Measurements from ENCODE around the gene KYAT1.

The KYAT1 gene

DNA sequence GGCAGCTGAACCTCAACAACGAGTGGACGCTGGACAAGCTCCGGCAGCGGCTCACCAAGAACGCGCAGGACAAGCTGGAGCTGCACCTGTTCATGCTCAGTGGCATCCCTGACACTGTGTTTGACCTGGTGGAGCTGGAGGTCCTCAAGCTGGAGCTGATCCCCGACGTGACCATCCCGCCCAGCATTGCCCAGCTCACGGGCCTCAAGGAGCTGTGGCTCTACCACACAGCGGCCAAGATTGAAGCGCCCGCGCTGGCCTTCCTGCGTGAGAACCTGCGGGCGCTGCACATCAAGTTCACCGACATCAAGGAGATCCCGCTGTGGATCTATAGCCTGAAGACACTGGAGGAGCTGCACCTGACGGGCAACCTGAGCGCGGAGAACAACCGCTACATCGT, 26.6 kb upstream of the KYAT1 start:
- TF ChIP-seq, protein P1, sequence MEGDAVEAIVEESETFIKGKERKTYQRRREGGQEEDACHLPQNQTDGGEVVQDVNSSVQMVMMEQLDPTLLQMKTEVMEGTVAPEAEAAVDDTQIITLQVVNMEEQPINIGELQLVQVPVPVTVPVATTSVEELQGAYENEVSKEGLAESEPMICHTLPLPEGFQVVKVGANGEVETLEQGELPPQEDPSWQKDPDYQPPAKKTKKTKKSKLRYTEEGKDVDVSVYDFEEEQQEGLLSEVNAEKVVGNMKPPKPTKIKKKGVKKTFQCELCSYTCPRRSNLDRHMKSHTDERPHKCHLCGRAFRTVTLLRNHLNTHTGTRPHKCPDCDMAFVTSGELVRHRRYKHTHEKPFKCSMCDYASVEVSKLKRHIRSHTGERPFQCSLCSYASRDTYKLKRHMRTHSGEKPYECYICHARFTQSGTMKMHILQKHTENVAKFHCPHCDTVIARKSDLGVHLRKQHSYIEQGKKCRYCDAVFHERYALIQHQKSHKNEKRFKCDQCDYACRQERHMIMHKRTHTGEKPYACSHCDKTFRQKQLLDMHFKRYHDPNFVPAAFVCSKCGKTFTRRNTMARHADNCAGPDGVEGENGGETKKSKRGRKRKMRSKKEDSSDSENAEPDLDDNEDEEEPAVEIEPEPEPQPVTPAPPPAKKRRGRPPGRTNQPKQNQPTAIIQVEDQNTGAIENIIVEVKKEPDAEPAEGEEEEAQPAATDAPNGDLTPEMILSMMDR (IDR thresholded peaks at IDR 0.05; ENCODE audit: extremely low read depth, insufficient read depth, missing control alignments) = no peak
- in situ Hi-C loops (cut with MboI; ENCODE audit: low pct_unique_long_range_greater_than_20kb, low sequenced_read_pairs, unreplicated experiment) = no loop called here
- no peak for DNase-seq (ENCODE audit: low spot score)

DNA sequence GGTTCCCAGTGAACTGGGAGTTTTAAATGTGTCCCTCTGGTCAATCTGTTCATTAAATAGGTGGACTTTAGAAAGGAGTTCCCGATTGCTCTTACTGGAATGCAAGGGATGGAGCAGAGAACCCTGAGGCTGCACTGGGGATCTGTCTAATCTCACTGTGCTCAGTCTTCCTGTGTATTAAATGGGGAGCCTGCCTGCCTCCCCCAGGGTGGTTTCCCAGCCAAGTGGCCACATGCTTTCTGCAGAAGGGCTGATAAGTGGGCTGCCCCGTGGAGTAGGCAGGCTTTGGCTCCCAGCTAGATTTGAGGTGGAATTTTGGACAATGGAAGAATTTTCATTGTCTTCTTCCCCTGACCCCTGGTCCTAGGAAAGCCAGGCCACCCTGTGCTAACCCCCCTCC, 25.0 kb upstream of the KYAT1 start:
- TF ChIP-seq, protein P1 (IDR thresholded peaks at IDR 0.05; ENCODE audit: extremely low read depth, insufficient read depth, missing control alignments) = no peak
- DNase-seq (ENCODE audit: low spot score) = no peak
- in situ Hi-C loops (cut with MboI; ENCODE audit: low pct_unique_long_range_greater_than_20kb, low sequenced_read_pairs, unreplicated experiment) = no loop called here

DNA sequence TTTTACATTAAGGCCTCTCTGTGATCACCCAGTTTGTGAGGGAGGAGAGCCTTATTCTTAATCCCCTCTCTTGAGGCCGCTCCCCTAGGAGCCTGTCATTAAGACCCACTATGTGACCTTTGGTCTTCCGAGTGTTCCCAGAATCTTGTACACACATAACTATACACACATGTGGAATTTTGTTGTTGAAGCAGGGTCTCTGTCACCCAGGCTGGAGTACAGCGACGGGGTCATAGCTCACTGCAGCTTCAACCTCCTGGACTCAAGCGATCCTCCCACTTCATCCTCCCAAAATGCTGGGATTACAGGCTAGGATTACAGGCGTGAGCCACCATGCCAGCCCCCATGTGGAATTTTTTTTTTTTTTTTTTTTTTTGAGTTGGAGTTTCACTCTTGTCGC, 24.2 kb upstream of the KYAT1 start:
- no peak for DNase-seq (ENCODE audit: low spot score)
- in situ Hi-C loops (cut with MboI; ENCODE audit: low pct_unique_long_range_greater_than_20kb, low sequenced_read_pairs, unreplicated experiment) = no loop called here
- TF ChIP-seq, protein P1 (IDR thresholded peaks at IDR 0.05; ENCODE audit: extremely low read depth, insufficient read depth, missing control alignments) = no peak

DNA sequence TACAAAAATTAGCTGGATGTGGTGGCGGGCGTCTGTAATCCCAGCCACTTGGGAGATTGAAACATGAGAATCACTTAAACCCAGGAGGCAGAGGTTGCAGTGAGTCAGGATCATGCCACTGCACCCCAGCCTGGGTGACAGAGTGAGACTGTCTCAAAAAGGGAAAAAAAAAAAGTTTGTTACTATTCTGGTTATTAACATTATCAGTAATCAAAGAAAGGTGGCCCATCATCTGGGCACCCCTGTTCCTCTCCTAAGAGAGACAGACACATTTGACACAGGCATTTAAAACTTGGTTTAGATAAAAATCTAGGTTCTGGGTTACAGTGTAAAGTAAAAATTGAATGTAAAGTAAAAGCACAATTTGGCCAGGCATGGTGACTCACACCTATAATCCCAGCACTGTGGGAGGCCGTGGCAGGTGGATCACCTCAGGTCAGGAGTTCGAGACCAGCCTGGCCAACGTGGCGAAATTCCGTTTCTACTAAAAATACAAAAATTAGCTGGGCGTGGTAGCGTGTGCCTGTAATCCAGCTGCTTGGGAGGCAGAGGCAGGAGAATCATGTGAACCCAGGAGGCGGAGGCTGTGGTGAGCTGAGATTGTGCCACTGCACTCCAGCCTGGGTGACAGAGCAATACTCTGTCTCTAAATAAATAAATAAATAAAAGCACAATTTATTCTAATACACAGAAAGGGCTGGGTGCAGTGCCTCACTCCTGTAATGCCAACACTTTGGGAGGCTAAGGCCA, 22.3 kb upstream of the KYAT1 start:
- TF ChIP-seq, protein P1 (IDR thresholded peaks at IDR 0.05; ENCODE audit: extremely low read depth, insufficient read depth, missing control alignments) = no peak
- in situ Hi-C loops (cut with MboI; ENCODE audit: low pct_unique_long_range_greater_than_20kb, low sequenced_read_pairs, unreplicated experiment) = no loop called here
- no peak for DNase-seq (ENCODE audit: low spot score)

DNA sequence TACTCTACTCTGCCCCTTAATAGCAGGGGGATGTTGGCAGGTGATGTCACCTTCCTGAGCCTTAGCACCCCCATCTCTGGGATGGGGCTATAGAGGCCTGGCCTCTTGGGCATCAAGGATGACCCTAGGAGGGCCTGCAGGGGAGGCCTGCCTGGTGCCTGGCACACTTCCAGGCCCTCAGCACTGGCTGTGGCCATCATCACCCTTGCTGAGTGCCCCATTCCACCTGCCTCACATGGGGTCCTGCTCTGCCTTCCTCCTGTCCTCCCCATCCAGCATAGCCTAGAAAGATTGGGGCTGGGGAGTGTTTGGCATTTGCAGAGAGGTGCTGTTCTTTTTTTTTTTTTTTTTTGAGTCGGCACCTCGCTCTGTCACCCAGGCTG, 21.3 kb upstream of the KYAT1 start:
- in situ Hi-C loops (cut with MboI; ENCODE audit: low pct_unique_long_range_greater_than_20kb, low sequenced_read_pairs, unreplicated experiment) = no loop called here
- TF ChIP-seq, protein P1 (IDR thresholded peaks at IDR 0.05; ENCODE audit: extremely low read depth, insufficient read depth, missing control alignments) = no peak
- no peak for DNase-seq (ENCODE audit: low spot score)

DNA sequence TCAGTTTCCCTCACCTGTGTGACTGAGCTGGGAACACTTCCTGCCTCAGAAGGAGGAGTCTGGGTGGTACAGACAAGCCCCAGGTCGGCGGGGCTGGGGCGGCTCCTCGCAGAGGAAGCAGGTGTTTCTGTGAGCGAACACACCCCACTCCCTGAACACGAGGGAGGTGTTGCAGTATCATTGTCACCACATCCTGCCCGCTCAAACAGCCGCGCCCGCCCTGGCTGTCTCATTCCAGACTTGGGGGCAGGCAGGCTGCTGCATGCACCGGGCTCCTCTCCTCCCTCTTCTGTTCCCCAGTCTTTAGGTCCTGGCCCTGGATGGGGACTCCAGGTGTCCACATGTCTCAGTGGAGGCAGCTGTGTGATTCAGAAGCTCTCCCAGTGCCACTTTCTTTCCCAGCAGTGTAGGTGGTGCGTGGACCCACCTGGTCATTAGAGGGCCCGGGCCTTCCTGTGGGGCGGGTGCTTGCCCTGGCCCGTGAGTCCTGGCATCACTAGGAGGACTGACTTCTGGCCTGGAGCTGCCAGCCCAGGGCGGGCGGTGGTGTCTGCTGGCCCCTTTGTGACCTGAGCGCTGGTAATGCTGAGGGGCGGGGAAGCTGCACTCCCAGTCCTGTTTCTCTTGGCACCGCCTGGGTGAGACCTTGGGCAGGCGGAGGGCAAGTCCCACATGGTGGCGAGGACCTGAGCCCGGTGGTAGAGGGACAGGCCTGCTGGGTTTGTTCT, 20.8 kb upstream of the KYAT1 start:
- TF ChIP-seq, protein P1 (IDR thresholded peaks at IDR 0.05; ENCODE audit: extremely low read depth, insufficient read depth, missing control alignments) = no peak
- peak; percentile 81 for DNase-seq (ENCODE audit: low spot score)
- in situ Hi-C loops (cut with MboI; ENCODE audit: low pct_unique_long_range_greater_than_20kb, low sequenced_read_pairs, unreplicated experiment) = no loop called here
